Prostate gland (tissue), 2 donors: ENCODE results near the gene TSFM.

Experiments
- POLR2A ChIP-seq: fragments of 450-650 bp; IDR thresholded peaks from one replicate; pipeline ENCODE4 v1.6.1; 2016; ENCODE audit warnings: antibody characterized with exemption, mild to moderate bottlenecking
- POLR2AphosphoS5 ChIP-seq: sonication (generic); formaldehyde crosslinking; IDR thresholded peaks from one replicate; pipeline ENCODE4 v1.6.1; 2017; ENCODE audit warnings: antibody characterized with exemption
- TF ChIP-seq, protein P1 (sequence below), 4 experiments: fragments of 200-600 bp in 2 of 4; fragments of 450-650 bp in 2 of 4; sonication (generic) in 2 of 4; IDR thresholded peaks; 1 replicate in 3 of 4; 2 replicates in 1 of 4; pipeline ENCODE4 v1.5.1; 2016 to 2019; ENCODE audit warnings: antibody characterized with exemption in 4 of 4, mild to moderate bottlenecking in 2 of 4, moderate library complexity in 2 of 4

DNA sequence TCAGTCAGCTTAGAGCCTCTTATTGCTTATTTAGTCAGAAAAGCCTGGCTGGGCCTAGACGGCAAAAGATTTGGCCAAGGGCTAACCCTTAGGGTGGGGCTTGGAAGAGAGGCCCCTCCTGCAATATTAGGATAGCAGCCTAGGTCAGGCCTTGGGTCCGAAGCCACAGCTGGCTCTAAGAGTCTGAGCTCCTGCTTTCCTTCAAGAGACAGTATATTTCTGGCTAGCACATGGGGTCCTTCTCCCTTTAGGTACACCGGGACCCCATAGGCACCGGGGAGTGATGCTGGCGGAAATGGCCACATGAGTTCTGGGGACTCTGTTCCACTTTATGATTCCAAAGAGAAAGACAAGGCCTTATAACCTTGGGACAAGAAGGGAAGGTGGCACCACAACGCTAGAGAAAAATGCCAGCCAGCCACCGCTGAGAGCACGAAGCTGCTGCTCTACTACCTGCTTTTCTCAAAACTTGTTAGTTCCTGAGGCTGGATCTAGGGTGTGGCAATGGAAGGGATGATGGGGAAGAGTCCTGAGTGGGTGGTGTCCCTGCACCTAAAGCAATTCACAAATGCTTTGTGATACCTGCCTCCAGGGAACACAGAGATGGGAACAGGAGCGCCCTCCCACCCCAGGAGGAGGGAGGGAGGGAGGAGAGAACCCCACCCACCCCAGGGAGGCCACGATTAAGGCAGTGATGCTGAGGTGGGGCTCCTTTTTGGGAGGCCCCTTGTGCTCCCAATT is 39.1 kb downstream of the TSFM start:
- TF ChIP-seq POLR2AphosphoS5, result no peak
- TF ChIP-seq, protein P1, sequence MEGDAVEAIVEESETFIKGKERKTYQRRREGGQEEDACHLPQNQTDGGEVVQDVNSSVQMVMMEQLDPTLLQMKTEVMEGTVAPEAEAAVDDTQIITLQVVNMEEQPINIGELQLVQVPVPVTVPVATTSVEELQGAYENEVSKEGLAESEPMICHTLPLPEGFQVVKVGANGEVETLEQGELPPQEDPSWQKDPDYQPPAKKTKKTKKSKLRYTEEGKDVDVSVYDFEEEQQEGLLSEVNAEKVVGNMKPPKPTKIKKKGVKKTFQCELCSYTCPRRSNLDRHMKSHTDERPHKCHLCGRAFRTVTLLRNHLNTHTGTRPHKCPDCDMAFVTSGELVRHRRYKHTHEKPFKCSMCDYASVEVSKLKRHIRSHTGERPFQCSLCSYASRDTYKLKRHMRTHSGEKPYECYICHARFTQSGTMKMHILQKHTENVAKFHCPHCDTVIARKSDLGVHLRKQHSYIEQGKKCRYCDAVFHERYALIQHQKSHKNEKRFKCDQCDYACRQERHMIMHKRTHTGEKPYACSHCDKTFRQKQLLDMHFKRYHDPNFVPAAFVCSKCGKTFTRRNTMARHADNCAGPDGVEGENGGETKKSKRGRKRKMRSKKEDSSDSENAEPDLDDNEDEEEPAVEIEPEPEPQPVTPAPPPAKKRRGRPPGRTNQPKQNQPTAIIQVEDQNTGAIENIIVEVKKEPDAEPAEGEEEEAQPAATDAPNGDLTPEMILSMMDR (IDR thresholded peaks at IDR 0.05), result no peak
- TF ChIP-seq POLR2A, result no peak
